HG03039 (cell line): ENCODE data around the gene PODNL1.
"Not testable (repeated sequence)": the region's sequence is repeated elsewhere in the genome, so short reads cannot be mapped to it uniquely, and the experiment has no call there.

Source experiments
- ATAC-seq: cut with Tn5 transposase; IDR thresholded peaks from one replicate; pipeline ENCODE4 v1.9.1; 2021; ENCODE audit warnings: mild to moderate bottlenecking, moderate library complexity; ENCODE audit not compliant: unreplicated experiment

The PODNL1 gene

GRCh38 chr19:13973479-13973878 is 35.3 kb upstream of the PODNL1 start:
- ATAC-seq: not testable (repeated sequence)

- no peak for ATAC-seq
These were observed 34.3 kb upstream of the PODNL1 start for GRCh38 chr19:13972368-13973155.

DNA sequence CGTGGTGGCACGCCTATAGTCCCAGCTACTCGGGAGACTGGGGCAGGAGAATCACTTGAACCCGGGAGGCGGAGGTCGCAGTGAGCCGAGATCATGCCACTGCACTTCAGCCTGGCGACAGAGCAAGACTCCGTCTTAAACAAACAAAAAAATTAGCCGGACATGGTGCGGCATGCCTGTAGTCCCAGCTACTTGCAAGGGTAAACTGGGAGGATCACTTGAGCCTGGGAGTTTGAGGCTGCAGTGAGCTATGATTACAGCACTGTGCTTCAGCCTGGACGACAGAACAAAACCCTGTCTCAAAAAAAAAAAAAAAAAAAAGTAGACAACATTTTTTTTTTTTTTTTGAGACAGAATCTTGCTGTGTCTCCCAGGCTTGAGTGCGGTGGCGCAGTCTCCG is 33.7 kb upstream of the PODNL1 start:
- not testable (repeated sequence) for ATAC-seq

DNA sequence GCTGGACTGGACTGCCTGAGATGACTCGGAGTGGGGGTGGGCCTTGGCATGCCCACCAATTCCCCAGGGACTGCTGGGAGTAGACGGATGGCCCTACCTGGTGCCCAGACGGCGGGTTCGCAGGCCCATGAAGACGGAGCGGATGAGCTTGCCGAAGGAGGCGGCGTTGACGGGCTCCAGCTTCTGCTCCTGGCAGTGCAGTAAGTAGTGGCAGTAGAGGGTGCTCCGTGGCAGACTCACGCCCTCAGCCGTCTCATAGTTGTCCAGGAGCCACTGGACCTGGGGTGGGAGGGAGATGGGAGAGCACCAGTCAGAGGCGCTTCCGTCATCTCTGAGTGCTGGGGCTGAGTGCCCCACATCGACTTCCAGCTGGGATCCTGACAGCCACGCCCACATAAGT is 31.7 kb upstream of the PODNL1 start:
- no peak for ATAC-seq

- ATAC-seq: no peak
These were observed 30.8 kb upstream of the PODNL1 start for GRCh38 chr19:13968999-13969398.

DNA sequence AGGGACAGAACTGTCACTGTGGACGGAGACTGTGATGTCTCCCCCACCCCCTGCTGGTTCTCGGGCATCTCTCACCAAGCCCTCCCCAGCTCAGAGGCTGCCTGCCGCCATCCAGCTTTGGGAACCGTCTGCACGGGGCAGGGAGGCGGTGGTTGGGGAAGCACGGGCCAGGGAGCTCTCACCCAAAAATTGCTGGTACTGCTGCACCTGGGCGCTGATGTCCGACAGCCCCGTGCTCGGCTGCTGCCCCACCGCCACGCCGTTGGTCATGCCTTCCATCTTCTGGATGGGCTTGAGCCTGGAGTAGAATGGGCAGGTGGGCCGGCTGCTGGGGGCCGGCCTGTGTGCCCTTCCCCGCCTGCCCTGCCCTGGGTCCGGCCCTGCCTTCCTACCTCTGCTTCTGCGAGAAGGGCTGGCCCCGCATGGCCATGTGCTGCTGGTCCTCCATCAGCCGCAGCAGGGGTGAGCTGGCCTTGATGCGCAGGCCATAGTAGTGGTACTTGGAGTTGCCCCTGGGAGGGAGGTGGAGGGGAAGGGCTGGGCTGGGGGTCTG is 30.2 kb upstream of the PODNL1 start:
- no peak for ATAC-seq

GRCh38 chr19:13967206-13967605 is 29.0 kb upstream of the PODNL1 start:
- ATAC-seq: not testable (repeated sequence)

- no peak for ATAC-seq
These were observed 28.5 kb upstream of the PODNL1 start for GRCh38 chr19:13966684-13967128.

DNA sequence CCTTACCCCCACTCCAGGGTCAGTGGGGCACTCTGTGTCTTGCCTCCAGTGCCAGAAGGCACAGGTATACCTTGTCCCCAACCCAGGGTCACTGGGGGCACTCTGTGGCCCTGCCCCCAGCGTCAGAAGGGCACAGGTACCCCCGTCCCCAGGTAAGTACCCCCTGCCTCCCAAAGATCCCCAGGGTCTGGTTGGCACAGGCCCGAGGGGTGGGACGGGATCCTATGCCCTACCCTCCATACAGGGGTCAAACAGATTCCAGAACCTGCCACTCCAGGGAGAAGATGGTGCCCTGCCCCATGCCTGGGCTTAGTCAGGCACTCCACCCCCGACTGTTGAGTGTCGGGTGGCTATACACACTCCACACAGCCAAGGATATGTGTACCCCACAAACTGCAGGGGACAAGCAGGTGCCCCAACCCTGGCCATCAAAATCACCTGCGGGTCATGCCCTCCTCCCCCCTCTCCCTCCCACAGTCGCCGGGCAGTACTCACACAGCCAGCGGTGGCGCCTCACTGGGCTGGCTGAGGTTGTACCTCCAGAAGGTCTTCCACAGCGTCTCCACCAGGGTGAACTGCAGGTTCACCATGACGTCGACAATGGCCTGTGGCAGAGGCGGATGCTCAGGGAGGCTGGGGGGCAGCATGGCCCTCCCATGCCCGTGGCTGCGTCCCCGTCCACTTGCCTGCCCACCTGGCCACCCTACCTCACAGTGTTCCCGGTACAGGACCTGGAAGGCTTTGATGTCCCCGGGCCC is 27.9 kb upstream of the PODNL1 start:
- ATAC-seq: no peak

DNA sequence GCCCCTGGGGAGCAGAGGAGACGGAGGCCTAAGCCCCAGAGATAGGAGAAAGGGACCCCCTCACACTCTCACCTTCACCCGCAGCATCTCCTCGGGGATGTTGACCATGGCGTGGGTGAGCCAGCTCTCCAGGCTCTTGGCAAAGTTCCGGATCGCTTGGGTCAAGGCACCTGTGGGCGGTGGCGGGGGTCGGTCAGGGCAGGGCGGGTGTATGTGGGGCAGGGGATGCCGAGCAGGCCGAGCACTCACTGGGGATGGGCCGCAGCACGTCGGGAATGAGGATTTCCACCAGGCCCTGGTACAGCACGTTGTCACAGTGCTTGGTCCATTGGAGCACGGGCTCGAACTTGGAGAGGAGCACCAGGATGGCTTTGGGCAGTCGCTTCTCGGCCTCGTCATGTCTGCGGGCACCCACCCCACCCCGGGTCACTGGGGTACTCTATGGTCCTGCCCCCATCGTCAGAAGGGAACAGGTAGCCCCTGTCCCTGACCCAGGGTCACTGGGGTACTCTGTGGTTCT is 27.2 kb upstream of the PODNL1 start:
- no peak for ATAC-seq

DNA sequence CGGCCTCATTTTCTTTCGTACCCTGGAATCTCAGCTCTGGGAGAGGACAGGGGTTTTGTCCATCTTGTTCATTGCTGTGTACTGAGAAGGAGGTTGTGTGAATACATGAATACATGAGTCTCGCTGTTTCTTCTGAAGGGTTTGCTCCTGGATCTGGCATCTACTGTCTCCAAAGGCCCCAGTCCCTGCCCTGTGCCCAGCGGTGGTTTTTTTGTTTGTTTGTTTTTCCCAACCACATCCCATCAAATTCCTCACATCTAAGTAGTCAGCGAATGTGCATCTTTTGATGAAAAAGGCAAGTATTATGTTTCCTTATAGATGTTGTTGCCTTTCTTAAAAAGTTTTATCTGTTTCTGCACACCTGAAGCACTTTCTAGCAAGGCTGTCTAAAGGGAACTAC is 26.6 kb upstream of the PODNL1 start:
- no peak for ATAC-seq

DNA sequence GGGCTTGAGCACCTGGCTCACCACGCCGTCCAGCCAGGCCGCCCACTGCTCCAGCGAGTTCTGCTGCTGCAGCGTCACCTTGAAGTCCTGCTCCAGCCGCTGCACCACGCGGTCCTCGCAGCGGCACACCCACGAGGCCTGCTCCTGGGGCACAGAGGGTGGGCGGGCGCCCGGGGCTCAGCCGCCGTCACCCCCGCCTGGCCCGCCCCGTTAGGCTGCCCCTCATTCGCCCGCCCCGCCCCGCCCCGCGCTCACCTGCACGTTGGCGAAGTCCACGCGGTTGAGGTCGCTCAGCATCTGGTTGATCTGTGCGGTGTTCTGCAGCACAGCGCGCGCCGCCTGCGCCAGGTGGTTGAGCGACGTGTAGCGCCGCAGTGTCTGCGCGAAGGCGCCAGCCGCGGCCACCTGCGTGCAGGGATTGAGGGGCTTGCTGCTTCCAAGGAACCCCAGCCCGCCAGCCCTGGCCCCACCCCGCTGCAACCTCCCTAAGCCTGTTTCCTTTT is 25.4 kb upstream of the PODNL1 start:
- ATAC-seq: no peak

DNA sequence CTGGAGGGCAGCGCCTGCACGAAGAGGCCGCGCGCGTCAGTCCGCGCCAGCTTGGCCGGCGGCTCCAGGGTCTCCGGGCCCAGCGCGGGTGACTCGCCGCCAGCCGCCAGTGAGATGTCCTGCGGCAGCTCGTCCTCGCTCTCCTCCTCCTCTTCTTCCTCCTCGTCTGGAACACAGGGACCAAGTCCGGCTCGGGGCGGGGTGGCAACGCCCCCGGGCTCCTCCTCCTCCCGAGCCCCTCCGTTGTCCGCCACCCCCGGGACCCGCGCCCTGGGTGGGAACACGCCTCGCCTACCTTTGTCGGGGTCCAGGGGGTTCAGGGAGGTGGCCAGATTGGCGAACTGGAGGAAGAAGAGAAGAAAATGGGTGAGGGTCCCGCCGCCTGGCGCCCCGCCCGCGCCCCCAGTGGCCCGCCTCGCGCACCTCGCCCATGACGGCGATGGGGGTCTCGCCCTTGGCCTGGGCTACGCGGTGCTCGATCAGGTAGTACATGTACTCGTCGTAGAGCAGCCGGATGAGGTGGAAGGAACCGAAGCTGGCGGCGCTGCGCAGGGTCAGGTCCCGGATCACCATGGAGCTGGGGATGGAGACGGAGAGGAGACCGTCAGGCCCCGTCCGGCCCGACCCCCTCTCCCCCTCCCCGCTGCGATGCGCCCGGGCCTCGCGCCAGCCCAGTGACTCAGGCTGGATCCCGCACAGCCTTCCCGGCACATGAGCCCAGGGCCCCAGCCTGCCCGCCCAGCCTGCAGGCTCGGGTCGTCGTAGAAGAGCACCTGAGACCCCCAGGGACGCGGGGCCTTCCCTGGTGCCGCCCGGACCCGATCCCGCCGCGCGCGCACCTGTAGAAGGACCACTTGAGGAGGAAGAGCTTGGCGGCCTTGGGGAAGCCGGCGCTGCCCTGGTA is 24.7 kb upstream of the PODNL1 start:
- no peak for ATAC-seq

DNA sequence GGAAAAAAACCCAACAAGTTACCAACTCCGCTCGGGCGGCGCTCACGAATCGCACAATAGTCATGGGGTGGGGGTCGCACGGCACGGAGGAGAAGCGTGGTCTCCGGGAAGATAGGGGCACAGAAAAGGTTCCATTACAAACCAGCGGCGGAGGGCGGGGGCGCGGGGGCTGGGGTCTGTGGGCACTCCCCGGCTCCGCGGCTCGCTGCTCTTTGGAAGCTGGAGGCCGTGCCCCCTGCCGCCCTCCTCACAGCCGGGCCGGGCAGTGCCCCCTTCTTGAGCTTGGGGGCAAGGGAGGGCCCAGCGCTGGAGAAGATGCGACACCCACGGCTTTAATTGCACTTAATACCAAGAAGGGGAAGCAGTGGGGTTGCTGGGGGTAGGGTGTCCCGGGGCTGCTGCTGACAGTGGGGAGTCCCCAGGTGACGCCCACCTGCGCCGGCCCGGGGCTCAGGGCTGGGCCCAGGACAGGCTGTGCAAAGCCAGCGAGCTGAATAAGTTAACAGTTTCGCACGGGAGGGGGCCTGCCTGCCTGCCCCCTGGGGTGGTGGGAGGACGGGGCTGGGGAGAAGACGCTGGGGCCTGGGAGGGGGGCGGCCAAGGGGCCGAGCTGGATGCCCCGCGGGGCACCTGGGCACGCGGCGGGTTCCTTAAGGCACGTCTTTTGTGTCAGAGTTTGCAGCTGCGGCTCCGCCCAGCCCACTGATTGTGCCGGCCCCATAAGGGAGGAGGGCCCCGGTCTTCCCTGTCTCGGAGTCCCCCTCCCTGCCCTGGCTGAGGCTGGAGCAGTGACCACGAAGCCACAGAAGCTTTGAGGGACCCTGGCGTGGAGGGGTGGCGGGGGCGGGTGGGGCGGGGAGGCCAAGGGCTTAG is 23.8 kb upstream of the PODNL1 start:
- no peak for ATAC-seq

DNA sequence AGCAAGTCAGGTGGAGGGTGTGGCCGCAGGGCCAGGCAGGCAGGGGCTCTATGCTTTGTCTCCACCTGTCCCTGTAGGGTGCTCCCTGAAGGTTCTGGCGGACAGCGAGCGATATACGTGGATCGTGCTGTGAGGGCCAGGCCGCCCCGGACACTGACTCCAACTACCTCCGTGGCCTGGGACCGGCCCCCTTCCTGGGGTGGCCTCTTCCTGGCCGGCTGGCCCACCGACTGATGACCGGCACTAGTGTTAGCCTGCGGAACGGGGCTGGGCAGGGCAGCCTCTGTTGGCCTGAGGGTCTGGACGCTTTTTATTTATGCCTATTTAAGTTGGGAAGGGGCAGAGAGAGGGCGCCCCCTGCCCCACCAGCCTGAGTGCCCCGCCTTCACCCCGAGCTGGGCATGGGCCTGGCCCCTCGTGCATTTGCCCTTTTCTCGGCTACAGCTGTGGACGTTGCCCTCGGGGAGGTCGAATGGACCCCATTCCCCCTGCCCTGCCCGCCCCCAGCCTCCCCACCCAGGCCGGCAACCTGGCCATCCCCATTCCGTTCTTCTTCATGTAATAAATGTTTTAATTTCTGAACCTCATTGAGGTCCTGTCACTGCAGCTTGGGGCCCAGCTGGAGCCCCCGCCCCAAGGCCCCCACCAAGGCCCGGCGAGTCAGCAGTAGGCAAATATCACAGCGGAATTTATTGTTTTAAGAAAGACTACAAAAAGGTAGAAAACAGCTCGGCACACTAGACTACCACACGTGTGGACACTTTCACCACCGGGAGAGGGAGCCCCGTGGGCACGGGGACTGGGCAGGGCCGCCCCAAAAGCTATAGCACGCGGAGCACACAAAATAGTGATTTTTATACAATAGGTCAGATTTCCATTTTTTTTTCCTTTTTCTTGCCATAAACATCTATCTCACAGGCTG is 22.9 kb upstream of the PODNL1 start:
- no peak for ATAC-seq

GRCh38 chr19:13959962-13960862 is 22.0 kb upstream of the PODNL1 start:
- no peak for ATAC-seq

DNA sequence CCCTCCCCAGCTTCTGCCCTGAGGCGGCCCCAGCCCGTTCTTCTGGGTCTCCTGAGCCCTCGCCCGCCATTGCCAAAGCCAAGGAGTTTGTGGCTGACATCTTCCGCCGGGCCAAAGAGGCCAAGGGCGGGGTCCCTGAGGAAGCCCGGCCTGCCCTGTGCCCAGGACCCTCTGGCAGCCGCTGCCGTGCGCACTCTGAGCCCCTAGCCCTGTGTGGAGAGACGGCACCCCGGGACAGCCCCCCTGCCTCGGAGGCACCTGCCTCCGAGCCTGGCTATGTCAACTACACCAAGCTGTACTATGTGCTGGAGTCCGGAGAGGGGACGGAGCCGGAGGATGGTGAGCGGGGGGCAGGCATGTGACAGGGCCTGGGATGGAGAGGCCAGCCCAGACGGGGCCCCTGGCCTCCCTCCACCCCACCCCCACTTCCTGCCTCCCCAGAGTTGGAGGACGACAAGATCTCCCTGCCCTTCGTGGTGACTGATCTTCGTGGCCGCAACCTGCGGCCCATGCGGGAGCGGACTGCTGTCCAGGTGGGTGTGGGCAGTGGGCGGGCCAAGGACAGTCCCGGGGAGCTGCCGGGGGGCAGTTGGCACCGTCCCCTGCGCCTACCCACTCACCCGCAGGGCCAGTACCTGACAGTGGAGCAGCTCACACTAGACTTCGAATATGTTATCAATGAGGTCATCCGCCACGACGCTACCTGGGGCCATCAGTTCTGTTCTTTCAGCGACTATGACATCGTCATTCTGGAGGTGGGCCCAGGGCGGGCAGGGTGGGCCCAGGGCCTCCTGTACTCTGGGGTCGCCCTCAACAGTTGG is 21.1 kb upstream of the PODNL1 start:
- no peak for ATAC-seq
